ENCODE data around the gene STX2.
"Not testable (repeated sequence)": the region's sequence is repeated elsewhere in the genome, so short reads cannot be mapped to it uniquely, and the experiment has no call there.

Gene STX2

DNA sequence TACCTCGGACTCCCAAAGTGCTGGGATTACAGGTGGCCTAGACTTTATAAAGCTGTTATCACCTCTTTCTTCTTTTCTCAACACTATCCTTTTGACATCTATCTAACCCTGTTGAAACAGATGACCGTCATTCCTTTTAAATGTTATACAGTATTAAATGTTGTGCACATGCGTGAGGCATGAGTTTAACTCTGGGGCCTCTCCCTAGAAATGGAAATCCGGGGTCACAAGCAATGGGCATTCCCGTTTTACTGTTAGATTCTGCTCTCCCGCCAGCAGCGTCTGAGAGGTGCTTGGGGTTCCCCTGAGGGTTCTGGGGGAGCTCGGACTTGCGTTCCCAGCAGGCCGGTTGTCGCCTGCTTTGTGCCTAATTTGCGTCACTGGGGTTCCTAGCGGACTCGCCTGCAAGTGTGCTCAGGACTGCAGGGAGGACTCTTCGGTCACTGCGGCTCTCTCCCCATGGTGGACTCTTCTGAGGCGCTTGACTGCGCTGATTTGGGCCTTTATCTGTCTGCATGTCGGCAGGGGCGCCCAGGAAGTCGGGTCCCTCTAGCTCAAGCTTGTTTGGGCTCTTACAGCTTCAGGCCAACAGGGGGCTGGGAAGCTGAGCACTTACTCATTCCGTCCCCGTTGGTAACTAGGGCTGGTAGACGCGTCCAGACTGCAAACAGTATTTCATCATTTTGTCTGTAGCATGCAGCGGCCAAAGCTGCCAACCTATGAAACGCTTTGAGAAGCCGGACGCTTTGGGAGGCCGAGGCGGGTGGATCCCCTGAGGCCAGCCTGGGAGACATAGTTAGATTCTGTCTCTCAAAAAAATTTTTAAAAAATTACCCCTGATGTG is 31.6 kb upstream of the STX2 start:
- peak; percentile 87 for DNase-seq (ENCODE audit: low read depth)

DNA sequence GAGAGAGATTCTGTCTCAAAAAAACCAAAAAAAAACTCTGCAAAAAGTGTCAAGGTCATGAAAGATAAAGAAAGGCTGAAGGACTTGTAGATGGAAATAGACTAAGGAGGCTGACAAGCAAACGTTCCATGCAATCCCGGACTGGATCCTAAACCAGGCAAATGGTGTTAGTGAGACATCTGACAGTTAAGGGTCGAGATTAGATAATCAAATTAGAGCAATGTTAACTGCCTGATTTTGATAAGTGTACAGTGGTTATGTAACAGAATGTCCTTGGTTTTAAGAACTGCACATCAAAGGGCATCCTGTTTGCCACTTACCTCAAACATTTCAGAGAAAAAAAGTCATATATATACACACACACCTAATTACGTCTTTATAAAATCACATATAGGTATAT is 29.4 kb upstream of the STX2 start:
- no peak for DNase-seq (ENCODE audit: low read depth)

DNA sequence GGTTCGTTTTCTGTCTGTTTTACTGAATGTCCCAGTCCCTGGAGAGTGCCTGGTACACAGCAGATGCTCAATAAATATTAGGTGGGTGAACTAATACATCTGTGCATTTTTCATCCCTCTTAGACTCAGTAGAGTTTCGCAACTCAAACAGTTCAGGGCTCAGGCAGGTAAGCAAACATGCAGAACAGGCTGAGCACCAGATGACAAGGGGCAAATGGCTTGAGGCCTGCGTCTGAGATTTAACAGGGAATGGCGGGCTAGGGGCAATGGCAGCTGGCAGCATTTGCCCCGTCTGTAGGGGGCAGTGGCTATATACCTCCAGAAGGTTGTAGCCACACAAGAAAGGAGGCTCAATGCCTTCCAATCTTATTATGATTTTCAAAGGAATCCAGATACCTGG is 24.2 kb upstream of the STX2 start:
- DNase-seq (ENCODE audit: low read depth), result no peak

DNA sequence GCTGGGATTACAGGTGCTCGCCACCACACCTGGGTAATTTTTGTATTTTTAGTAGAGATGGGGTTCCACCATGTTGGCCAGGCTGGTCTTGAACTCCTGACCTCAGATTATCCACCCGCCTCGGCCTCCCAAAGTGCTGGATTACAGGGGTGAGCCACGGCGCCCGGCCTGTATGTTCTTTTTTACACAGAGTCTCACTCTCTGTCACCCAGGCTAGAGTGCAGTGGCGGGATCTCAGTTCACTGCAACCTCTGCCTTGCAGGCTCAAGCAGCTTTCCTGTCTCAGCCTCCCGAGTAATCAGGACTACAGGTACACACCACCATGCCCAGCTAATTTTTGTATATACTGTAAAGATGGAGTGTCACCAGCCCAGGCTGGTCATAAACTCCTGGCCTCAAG is 23.7 kb upstream of the STX2 start:
- DNase-seq (ENCODE audit: low read depth), result not testable (repeated sequence)

DNA sequence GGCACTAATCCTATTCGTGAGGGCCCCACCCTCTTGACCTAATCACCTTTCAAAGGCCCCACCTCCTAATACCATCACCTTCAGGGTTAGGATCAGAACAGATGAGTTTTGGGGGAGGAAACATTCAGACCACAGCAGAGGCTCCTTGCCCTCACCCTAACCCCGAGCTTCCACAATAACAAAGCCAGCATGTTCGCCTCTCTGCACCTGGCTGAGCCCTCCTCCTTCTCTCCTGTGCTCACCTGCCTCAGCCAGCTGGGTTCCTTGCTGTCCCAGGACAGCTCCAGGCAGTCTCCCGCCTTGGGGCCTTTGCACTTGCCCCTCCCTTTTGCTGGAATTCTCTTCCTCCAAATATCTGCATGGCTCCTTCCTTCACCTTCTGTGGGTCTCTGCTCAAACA is 23.1 kb upstream of the STX2 start:
- DNase-seq (ENCODE audit: low read depth), result no peak

DNA sequence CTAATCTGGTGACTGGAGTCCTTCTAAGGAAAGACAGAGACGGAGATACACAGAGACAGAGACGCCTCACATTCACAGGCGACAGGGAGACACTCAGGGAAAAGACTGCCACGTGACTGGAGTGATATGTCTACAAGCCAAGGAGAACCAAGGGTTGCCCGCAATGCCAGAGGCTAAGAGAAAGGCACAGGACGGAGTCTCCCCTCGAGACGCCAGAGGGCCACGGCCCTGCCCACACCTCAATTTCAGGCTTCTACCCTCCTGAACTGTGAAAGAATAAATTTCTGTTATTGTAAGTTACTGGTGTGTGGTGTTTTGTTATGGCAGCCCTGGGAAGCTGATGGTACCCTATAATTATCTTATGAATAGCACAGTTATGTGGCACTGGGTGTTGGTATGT is 21.3 kb upstream of the STX2 start:
- no peak for DNase-seq (ENCODE audit: low read depth)

DNA sequence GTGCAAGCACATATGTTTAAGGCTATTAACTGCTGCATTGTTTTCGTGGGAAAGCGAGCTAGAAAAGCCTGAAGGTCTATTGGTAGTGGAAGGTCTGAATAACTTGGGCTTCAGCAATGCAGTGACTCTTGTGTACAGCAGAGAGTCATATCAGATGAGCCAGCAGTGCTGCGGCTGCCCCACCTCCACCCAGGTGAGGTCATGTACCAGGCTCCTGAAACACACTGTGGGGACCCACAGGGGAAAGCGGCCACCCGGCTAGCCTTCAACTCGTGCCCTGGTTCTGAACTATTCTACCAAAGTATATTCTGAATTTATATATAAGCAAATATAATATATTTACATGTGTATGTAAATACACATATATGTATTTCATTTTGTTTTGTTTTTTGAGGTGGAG is 20.1 kb upstream of the STX2 start:
- DNase-seq (ENCODE audit: low read depth), result no peak

DNA sequence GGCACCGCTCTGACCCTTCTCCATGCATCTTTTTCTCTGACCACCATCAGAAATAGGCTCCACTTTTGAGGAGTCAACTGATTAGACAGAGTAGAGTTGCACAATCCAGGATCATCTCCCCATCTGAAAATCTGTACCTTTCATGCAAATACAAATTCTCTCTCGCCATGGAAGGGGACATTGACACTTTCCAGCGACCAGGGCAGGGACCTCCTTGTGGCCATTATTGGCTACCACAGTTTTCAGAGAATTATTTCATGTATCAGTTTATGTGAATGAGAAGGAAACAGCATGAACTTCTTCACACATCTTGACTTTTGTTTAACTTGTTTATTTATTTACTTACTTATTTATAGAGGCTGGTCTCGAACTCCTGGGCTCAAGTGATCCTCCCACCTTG is 19.0 kb upstream of the STX2 start:
- no peak for DNase-seq (ENCODE audit: low read depth)

DNA sequence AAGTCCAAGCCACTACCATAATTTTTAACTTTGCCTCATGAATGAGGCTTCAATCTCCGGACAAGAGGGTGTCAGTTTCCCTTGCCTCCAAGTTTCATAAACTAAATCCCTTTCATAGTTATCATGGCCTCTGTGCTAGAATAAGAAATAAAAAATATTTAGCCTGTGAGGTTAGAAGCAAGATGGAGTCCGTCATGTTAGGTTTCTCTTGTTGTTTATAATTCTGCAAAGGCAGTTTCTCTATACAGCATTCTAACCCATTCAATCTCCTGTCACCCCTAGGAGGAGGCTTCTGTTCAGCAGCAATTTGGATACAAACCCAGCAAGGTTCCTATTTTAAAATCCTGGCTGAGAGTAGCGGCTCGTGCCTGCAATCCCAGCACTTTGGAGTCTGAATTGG is 17.0 kb upstream of the STX2 start:
- no peak for DNase-seq (ENCODE audit: low read depth)

DNA sequence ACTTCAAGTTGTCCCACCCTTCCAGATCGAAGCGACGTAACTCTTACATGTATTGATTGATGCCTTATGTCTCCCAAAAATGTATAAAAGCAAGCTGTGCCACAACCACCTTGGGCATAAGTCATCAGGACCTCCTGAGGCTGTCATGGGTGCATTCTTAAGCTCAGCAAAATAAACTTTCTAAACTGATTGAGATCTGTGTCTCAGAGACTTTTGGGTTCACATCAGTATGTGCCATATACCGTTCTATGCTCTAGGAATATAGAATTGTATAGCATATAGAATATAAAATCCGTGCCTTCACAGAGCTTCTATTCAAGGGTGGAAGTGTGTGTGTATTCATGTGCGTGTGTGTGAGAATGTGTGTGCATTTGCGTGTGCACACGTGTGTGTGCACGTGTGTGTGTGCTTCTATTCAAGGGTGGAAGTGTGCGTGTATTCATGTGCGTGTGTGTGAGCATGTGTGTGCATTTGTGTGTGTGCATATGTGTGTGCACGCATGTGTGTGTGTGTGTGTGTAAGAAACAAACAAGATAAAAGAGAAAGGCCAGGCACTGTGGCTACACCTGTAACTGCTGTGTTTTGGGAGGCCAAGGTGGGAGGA is 11.5 kb upstream of the STX2 start:
- DNase-seq (ENCODE audit: low read depth), result no peak

DNA sequence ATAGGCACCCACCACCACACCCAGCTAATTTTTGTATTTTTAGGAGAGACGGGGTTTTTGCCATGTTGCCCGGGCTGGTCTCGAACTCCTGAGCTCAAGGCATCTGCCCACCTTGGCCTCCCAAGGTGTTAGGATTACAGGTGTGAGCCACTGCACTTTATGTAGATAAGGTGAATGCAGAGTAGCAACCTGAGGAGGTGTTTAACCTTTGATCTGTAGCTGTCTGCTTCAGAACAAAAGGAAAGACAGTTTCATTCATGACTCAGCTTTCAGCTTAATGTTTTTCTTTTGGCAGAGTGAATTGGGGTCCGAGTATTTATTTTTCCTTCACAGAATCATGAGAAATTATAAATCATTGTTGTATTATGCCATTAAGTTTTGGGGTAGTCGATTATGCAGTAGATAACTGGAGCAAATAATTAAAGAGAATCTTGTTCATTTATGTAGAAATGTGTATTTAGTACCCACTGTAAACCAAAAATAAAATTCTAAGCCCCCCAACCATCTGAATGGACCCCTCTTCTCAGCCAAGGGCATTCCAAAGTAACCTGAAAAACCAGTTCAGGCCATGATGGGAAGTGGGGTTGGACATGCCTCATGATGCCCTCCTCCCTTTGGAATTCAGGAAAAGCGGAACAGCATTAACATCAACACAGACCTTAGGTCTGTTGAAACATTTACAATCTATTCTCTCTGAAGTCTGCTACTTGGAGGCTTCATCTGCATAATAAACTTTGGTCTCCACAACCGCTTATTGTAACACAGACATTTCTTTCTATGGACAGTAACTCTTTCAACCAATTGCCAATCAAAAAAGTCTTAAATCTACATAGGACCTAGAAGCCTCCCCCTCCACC is 10.7 kb upstream of the STX2 start:
- DNase-seq (ENCODE audit: low read depth), result no peak

DNA sequence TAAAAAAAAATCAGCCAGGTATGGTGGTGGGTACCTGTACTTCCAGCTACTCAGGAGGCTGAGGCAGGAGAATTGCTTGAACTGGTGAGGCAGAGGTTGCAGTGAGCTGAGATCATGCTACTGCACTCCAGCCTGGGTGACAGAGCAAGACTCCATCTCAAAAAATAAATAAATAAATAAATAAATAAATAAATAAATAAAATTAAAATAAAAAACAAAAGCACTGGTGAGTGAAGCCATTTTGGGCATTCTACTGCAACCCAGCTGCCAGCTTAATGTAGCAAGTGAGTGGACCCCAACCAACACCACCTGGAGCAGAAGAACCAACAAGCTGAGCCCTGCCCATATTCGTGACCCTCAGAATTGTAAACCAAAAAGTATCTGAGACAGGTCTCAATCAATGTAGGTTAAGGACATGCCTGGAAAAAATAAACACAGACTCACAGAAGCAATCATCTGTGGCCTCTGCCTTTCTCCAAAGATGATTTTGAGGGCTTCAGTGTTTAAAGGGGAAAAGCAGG is 9.8 kb upstream of the STX2 start:
- not testable (repeated sequence) for DNase-seq (ENCODE audit: low read depth)

DNA sequence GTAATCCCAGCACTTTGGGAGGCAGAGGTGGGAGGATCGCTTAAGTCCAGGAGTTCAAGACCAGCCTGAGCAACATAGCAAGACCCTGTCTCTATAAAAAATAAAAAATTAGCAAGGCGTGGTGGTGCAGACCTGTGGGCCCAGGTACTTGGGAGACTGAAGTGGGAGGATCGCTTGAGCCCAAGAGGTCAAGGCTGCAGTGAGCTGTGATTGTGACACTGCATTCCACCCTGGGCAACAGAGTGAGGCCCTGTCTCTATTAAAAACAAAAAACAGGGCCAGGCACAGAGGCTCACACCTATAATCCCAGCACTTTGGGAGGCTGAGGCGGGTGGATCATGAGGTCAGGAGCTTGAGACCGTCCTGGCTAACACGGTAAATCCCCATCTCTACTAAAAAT is 9.1 kb upstream of the STX2 start:
- not testable (repeated sequence) for DNase-seq (ENCODE audit: low read depth)

DNA sequence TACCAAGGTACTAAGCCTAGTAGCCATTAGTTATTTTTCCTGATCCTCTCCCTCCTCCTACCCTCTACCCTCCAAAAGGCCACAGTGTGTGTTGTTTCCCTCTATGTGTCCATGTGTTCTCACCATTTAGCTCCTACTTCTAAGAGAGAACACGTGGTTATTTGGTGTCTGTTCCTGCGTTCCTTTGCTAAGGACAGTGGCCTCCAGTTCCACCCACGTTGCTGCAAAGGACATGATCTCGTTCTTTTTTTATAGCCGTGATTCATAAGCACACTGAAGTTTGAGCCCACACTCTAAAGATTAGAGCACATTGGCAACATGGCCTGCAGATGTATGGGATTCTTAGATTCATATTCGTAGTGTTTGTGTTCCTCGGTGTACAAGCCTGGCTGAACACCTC is 8.1 kb upstream of the STX2 start:
- DNase-seq (ENCODE audit: low read depth), result no peak

DNA sequence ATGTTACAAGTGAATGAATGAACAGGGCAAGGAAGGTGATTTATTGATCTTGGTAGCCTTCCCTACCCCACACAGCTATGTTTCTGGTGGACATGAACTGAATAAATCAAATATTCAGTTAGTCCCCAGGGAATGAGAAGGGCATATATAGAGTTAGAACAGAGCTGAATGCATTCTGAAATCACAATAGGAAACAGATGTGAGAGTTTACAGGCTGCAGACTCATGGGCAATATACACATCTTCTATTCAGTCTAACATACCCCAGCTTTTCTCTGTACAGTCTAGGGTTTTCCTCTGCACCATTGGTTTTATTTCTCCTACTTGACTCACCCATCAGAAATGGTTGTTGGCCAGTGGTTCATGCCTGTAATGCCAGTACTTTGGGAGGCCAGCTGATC is 7.3 kb upstream of the STX2 start:
- DNase-seq (ENCODE audit: low read depth), result no peak

DNA sequence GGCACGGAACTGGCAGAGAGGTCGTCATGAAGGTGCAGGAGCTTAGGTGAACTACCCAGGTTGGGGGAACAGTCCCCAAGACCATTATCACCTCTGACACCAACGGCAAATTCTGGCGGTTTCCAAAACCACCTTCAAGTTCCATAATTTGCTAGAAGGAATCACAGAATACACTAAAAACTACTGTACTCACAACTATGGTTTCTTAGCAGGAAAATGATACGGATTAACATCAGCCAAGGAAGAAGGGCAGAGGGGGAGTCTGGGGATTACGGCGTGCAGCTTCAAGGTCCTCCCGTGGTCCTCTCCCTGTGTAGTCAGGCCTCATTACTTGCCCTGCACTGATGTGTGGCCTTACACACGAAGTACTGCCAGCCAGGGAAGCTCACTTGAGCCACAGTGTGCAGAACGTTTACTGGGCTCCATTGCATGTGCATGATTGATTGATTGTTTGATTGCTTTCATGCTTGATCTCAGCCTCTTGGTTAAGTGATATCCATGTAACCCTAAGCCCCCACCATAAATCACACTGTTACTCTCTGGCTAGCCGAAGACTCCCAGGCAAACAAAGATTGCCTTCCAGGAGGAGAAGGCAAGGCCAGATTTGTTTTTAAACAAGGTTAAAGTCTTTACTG is 837 bp upstream of the STX2 start:
- DNase-seq (ENCODE audit: low read depth), result no peak

DNA sequence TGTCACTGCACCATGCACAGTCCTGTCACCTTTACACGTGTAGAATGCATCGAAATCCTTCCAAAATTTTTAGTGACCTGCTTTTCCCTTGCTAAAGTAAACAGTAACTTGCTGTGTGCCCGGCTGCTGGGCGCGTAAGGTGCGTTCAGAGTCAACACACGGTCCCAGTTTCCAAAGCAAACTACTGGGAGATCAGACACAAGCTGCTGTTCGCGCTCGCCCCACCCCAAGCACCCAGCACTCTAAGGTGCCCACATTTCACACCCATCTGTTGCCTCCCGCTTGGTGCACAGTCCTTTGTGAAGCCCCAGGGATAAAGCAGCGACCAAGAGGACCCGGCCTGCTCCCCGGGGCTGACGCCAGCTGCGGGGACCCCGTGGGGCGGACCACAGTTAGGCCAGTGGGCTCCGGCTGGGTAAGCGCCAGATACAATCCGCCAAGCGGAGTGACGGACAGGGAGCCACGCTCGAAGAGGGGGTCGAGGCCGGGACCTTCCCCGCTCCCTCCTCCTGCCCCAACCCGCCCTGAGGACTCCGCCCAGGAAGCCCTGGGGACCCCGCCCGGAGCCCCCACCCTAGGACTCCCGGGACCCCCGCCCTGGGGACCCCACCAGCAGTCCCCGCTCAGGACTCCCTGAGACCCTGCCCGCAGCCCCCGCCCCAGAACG is 633 bp downstream of the STX2 start:
- DNase-seq (ENCODE audit: low read depth), result no peak

DNA sequence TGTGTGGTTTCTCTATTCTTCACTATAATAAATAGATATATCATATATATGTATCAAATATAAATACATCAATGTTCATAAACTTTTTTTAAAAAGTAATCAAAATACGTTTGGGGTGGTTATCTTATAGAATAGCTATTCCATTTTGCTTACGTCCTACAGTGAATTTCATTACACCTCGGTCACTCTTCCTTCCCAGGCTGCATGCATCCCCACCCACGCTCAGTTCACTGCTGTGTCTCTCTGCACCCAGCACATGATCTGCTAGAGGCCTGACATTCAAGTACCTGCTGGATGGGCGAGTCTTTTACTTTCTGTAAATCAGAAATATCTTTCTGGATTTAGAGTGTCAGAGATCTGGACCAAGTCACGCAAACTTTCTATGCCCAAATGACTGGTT is 3.6 kb downstream of the STX2 start:
- no peak for DNase-seq (ENCODE audit: low read depth)

DNA sequence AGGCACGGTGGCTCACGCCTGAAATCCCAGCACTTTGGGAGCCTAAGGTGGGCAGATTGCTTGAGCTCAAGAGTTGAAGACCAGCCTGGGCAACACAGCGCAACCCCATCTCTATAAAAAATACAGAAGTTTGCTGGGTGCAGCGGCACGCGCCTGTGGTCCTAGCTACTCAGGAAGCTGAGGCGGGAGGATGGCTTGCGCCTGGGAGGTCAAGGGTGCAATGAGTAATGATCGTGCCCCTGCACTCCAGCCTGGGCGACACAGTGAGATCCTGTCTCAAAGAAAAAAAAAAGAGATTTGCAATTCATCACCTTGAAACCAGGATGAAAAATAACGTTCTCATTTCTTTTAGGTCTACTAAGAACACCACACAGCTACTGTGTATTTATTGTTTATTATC is 4.0 kb downstream of the STX2 start:
- no peak for DNase-seq (ENCODE audit: low read depth)

DNA sequence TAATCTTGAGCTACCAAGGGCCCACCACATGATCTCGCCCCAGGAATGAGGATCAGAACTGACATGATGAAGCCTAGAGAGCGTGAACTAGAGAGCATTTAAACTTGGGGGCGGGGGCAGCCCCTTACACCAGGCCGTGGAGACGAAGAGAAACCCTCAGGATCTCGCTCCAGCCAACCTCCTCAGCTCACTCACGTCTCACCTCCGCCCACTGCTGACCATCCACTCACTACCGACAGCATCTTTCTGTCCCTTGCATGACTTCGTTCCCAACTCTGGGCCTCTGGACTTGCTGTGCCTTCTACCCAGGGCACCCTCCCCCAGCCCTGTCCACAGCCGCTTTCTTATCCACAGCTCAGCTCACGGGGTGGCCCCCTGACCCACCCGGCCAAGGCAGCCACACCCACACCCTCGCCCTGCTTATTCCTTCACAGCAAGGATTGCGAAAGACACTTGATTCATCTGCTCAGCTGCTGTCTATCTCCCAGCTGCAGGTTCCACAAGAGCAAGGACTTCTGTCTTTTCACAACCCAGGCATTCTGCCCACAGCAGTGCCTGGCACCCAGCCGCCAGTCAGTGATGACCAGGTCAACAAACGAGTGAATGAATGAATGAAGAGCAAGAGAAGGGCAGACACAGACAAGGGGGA is 6.4 kb downstream of the STX2 start:
- no peak for DNase-seq (ENCODE audit: low read depth)

DNA sequence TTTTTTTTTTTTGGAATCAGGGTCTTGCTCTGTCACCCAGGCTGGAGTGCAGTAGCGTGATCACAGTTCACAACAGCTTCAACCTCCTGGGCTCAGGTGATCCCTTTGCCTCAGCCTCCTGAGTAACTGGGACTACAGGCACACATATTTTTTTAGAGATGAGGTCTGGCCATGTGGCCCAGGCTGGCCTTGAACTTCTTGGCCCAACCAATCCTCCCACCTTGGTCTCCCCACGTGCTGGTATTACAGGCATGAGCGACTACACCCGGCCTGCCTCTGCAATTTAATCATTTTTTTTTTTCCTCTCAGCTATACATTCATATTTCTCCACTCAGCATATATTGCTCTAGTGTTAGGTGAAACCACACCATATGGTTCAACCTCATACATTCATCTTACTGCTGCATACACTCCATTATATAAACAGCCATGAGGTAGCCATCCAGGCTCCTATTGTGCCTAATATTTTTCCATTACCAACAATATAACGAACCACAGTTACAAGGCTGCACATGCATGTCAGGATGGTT is 7.1 kb downstream of the STX2 start:
- DNase-seq (ENCODE audit: low read depth), result no peak
